ENCODE results near the gene KL. TPM values are rescaled to one million over a fixed set of nuclear protein-coding genes. Genes with fewer than 3 reads are reported as not detected.

The KL gene
- total RNA-seq, 4 donors from 2014 or later, result 1.4 to 4.5 (median 2.8) TPM

DNA sequence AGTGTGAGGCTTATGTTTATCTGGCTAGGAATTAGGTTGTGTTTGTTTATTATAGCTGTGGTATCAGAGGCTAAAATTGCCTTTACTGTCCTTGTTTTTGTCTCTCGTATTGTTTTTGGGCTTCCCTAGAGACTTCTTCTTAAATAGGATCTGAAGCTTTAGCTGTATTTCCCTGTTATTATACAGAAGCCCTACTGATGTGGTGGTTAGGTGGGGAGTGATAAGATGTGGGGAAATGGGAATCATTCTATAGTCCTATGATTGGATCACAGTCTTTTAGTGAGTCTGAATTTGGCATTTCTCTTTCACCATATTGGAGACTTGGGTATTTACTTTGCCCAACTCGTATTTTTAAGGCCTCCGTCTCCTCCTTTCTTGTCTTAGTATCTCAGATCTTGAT is 8.3 kb upstream of the KL start:
- Histone ChIP-seq H3K9me3 (no peaks in the 10 kb centered on the region), H3K27me3 (no peaks in the 10 kb centered on the region), H3K27ac (no peak overlapping the region), H3K4me1 (no peaks in the 10 kb centered on the region), H3K4me3 (replicated peaks in 1 of 3) (no peak overlapping the region), H3K36me3 (no peaks in the 10 kb centered on the region)
- no peak for TF ChIP-seq CTCF (IDR thresholded peaks at IDR 0.05)
- TF ChIP-seq POLR2A (IDR thresholded peaks at IDR 0.05), result no peak
- intact Hi-C loops (cut with DNase I), result no loop called here
- WGBS, 2 donors, result 95 to 96% methylated on average over 3 of the region's 3 CpGs
- DNase-seq, result no peak

- intact Hi-C loops (cut with DNase I), result no loop called here
- H3K27ac ChIP-seq, result no peak overlapping the region
- no peaks in the 10 kb centered on the region for H3K27me3 ChIP-seq
- H3K9me3 ChIP-seq, result no peaks in the 10 kb centered on the region
- no peak overlapping the region for H3K4me3 ChIP-seq (replicated peaks in 1 of 3)
- H3K36me3 ChIP-seq, result no peaks in the 10 kb centered on the region
- no peaks in the 10 kb centered on the region for H3K4me1 ChIP-seq
- WGBS, 2 donors, result 50 to 62% methylated on average over 5 of the region's 5 CpGs
- TF ChIP-seq CTCF (IDR thresholded peaks at IDR 0.05), result no peak
- no peak for TF ChIP-seq POLR2A (IDR thresholded peaks at IDR 0.05)
- DNase-seq, result no peak
Measured at GRCh38 chr13:33008946-33009722, 7.1 kb upstream of the KL start.

DNA sequence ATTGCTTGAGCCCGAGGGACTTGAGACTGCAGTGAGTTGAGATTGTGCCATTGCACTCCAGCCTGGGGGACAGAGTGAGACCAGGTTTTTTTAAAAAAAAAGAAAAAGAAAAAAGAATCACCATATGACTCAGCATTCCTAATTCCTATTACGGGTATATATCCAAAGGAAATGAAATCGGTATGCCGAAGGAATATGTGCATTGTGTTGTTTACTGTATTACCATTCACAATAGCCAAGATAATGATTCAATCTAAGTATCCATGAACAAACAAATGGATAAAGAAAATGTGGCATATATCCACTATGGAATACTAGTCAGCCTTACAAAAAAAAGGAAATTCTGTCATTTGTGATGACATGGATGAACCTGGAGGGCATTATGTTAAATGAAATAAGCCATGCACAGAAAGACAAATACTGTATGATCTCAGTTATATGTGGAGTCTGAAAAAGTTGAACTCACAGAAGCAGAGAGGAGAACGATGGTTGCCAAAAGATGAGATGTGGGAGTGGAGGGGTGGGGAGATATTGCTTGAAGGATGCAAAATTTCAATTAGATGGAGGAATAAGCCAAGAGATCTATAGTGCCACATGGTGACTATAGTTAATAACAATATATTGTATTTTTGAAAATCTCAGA is 4.3 kb upstream of the KL start:
- DNase-seq, result no peak
- H3K9me3 ChIP-seq, result no peaks in the 10 kb centered on the region
- intact Hi-C loops (cut with DNase I), result no loop called here
- no peak overlapping the region for H3K27ac ChIP-seq
- TF ChIP-seq CTCF (IDR thresholded peaks at IDR 0.05), result no peak
- no peak for TF ChIP-seq POLR2A (IDR thresholded peaks at IDR 0.05)
- 75 to 78% methylated on average over 5 of the region's 5 CpGs for WGBS, 2 donors
- H3K27me3 ChIP-seq, result no peaks in the 10 kb centered on the region
- no peaks in the 10 kb centered on the region for H3K36me3 ChIP-seq
- no peak overlapping the region for H3K4me3 ChIP-seq (replicated peaks in 1 of 3)
- H3K4me1 ChIP-seq, result peaks cover 0 to 10% of the 10 kb centered on the region in 2 donors

DNA sequence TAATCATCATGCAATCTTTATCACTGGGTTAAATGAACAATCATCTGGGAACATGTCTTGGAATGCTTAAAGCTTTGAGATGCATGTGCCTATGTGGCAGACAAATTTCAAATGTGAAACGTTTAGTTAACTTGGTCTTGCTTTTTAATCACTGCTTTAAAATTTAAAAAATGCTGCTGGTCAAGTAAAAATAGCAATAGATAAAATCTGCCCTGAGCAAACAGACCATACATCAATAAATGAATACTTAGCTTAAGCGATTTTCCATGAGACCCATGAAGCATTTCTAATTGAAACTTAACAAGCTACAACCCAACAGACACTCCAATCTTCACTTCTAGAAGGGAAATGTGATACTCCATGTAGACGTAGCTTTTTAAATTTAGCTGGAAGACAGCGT is 1.9 kb upstream of the KL start:
- Histone ChIP-seq H3K27me3 (no peaks in the 10 kb centered on the region), H3K27ac (no peak overlapping the region), H3K4me1 (peaks cover 0 to 13% of the 10 kb centered on the region in 2 donors), H3K9me3 (no peaks in the 10 kb centered on the region), H3K36me3 (no peaks in the 10 kb centered on the region), H3K4me3 (replicated peaks in 1 of 3) (no peak overlapping the region)
- intact Hi-C loops (cut with DNase I), result no loop called here
- WGBS, 2 donors, result 65 to 69% methylated on average over 4 of the region's 4 CpGs
- DNase-seq, result no peak
- no peak for TF ChIP-seq CTCF (IDR thresholded peaks at IDR 0.05)
- no peak for TF ChIP-seq POLR2A (IDR thresholded peaks at IDR 0.05)

DNA sequence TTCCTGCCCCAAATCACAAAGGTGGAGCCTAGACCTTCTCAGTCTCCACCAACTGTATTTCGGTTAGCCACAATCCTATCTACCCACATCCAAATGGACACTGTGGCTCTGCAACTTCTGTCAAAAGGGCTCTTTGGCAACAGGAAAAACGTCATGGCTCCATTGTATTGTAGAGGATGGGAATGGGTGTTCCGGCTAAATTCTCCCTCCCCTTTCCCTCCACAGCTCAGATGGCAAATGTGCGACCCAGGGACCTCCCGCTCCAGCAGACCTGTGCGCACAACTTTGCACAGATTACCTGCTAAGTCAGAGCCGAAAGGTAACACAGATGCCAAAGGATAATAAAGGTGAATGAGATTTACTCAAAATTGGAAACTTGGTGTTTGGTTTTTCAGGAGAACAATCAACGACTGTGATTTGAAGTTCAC is 968 bp upstream of the KL start:
- intact Hi-C loops (cut with DNase I), result no loop called here
- TF ChIP-seq POLR2A (IDR thresholded peaks at IDR 0.05), result no peak
- TF ChIP-seq CTCF (IDR thresholded peaks at IDR 0.05), result no peak
- H3K27ac ChIP-seq, result peak overlapping the region in 2 of 3 donors; percentile 21 to 34
- 47 to 49% methylated on average over 8 of the region's 8 CpGs for WGBS, 2 donors
- H3K4me1 ChIP-seq, result peaks cover 0 to 13% of the 10 kb centered on the region in 2 donors
- no peaks in the 10 kb centered on the region for H3K9me3 ChIP-seq
- H3K4me3 ChIP-seq (replicated peaks in 1 of 3), result peak overlapping the region in 1 of 3 donors; percentile 32
- no peak for DNase-seq
- no peaks in the 10 kb centered on the region for H3K36me3 ChIP-seq
- H3K27me3 ChIP-seq, result no peaks in the 10 kb centered on the region

All from thyroid gland (tissue), 4 donors.